NK-92 (cell line): ENCODE results near the gene NPR2.

Source experiments
- DNase-seq: peaks from one replicate; lab custom pipeline; 2025; ENCODE audit not compliant: unreplicated experiment; lab: John Stamatoyannopoulos, UW

NPR2 gene

DNA sequence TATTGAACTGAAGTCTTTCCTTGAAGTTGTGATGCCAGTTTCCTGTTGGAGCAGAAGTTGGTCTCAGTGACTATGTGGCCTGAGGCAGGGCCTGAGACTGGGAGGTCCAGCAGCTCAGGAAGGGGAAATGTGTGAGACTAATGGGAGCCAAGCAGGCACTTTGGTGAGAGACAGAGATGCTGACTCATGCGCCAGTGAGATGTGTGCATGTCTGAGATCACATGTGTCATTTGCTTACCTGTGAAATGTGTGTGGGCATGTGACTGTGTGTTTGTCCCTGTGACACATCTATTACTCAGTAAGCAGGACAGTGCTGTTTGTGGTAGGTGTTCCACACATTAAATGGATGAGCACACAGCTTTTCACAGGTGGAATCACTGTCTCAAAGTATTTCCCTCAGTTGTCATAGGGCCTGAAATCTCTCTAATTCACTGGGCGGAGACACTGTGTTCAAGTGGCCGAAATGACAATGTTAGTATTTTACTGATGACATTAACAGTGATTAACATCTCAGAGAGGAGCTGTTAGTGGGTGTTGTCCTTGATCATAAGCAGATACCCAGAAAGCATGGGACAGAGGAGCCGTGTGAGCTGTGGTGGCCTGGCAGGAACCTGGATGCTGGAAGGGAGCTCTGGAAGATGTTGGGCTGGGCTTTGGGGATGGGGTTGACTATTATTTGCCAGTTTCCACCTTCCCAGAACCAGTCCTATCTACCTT, 7.4 kb downstream of the NPR2 start:
- no peak for DNase-seq

DNA sequence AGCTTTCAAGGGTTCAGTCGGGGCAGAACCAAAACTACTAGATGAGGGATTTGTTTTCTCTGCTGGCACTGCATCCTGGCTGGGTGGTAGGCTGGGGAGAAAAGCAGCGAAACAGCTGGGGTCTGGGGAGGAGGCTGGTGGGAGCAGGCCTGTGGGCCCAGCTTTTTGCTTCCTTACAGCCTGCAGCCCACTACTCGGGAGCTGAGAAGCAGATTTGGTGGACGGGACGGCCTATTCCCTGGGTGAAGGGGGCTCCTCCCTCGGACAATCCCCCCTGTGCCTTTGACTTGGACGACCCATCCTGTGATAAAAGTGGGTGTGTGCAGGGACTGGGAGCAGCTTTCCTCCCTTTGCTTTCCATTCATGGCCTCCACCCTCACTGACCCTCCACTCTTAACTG, 9.1 kb downstream of the NPR2 start:
- no peak for DNase-seq

DNA sequence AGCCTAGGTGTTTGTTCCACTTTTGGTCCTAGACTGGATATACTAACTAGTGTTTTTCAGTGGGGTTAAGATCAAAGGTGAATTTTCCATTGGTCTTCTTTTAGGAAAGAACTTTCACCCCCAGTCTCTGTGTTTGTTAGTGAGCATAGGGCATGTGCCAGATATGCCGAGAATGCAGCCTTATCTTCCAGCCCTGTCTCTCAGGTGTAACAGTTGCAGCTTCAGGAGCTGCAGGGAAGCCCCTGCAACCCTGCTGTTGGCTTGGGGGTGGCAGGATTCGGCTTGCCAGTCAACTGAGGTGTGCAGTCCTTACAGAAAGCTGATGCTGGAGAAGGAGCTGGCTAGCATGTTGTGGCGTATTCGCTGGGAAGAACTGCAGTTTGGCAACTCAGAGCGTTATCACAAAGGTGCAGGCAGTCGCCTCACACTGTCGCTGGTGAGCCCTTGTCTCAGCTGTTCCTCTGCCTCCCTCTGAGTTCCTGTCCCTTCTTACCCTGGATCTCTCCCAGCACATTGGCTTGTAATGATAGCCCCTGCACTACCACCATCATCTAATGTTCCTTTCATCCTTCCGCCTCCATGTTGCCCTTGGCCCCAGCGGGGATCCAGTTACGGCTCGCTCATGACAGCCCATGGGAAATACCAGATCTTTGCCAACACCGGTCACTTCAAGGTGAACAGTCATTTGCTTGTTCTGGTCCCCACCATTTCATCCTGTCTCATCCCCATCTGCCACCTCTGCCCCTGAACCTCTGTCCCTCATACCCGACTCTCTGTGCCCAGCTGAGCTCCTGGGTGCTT, 10.1 kb downstream of the NPR2 start:
- DNase-seq = no peak

DNA sequence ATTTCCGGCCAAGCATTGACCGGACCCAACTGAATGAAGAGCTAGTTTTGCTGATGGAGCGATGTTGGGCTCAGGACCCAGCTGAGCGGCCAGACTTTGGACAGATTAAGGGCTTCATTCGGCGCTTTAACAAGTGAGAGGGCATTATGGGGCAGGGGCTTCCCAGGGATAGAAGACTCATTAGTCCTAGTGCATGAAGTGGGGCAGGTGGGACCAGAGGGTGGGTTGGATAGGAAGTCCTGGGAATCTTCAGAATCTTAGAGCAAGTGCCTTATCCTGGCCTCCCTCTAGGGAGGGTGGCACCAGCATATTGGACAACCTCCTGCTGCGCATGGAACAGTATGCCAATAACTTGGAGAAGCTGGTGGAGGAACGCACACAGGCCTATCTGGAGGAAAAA, 14.7 kb downstream of the NPR2 start:
- DNase-seq = no peak

DNA sequence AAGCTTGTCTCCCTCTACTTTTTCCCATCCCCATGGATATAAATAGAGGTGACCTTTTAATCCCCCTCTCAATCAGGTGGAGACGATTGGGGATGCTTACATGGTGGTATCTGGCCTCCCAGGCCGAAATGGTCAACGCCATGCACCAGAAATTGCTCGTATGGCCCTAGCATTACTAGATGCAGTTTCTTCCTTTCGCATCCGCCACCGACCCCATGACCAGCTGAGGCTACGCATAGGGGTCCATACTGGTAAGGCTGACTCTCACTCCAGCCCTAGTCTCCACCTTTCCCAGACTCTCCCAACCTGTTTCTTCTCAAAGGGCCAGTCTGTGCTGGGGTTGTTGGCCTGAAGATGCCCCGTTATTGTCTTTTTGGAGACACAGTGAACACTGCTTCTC, 17.0 kb downstream of the NPR2 start:
- DNase-seq = no peak

DNA sequence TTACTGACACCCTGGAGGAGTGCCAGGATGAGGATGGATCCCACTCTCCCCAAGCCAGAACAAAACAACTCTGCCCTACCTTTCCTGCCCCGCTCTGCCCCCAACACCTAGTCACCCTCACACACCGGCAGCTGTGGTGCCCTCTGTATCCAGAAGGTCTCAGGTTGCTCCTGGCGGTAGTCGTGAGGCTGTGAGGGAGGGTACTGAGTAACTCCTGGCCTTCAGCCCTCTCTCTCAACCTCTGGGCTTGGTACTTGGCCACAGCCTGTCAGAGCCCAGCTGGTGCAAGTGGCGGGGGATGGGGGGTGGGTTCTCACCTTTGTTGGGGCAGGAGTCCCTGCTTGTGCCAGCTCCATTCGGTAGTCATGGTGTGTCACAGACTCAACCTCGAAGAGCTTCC, 18.7 kb downstream of the NPR2 start:
- no peak for DNase-seq

DNA sequence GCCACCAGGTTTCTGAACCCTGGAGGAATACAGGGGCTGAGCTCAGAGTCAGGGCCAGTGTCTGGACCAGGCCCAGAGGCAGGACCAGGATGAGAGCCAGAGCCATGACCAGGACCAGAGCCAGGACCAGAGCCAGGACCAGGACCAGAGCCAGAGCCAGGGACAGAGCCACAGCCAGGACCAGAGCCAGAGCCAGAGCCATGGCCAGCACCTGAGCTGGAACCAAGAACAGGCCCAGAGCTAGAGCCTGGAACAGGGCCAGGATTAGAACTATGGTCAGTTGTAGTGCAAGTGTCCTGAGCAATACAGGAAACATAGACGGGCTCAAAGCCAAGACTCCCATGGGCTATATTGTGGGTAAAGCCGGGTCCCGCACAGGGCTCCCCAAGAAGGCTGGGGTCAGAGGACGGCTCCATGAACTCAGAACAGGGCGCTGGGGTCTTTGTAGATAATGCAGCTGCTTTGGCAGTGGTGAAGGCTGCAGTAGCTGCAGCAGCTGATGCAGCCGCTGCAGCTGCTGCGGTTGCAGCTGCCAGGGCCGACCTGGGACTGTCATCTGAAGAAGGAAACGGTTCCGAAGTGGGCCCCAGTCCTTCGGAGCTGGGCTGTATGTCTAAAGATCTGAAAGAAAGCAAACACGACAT, 20.1 kb downstream of the NPR2 start:
- no peak for DNase-seq

DNA sequence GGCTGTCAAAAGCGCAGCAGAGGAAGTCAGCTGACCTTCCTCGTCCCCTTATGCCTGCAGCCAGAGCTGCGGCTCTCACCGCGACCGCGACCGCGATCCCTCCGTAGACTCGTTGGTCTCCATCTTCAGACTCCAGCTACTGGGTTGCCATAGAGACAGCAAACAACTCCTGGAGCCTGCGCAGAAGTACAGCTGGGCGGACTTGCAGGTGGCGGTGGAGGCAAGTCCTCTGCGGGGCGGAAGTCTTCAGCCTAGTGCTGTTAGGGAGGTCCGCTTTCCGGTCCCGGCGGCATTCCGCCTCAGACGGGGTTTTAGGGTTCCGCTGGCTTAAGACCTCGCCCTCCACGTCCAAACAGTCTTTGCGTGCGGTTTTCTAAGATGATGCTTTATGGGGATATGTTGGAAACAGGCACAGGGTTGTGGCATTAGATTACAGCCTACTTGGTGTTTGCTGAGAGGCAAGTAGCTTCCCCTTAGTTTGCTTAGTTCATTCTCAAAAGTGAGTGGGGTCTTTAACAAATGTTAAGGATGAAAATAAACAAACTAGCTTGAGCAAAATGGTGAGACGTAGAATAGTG, 20.7 kb downstream of the NPR2 start, which contains the start of gene SPAG8:
Gene SPAG8 (minus strand): TSS at position 238 of the 578 bp plus-strand sequence. CDS start 115 bp downstream, at position 123.
- peak; percentile 89 for DNase-seq

DNA sequence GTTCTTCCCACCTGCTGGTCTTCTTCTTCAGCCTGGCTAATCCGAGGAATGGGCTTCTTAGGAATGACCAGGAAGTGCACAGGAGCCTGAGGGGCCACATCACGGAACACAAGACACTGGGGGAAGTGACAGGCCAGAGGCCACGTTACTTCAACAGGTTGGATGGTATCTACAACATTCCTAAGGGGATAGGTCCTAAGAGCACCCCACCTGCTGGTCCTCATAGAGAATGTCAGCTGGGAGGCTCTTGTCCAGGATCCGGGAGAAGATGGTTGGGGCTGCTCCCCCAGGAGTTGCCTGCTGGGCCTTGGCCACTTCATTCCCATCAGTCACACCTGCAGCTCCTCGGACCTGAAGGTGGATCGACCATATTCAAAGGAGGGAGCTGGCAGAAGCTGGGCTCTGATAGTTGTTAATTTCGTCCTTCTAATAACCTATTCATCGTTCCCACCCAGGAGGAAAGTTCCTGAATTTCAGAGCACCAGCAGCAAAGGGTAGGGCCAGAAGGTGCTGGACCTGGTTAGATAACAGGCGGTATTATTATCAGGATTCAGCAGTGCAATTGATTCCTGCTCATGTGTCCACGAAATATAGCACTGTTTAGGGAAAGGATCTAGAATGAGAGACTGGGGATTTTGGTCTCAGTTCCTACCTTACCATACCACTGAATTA, 22.2 kb downstream of the NPR2 start:
- no peak for DNase-seq

DNA sequence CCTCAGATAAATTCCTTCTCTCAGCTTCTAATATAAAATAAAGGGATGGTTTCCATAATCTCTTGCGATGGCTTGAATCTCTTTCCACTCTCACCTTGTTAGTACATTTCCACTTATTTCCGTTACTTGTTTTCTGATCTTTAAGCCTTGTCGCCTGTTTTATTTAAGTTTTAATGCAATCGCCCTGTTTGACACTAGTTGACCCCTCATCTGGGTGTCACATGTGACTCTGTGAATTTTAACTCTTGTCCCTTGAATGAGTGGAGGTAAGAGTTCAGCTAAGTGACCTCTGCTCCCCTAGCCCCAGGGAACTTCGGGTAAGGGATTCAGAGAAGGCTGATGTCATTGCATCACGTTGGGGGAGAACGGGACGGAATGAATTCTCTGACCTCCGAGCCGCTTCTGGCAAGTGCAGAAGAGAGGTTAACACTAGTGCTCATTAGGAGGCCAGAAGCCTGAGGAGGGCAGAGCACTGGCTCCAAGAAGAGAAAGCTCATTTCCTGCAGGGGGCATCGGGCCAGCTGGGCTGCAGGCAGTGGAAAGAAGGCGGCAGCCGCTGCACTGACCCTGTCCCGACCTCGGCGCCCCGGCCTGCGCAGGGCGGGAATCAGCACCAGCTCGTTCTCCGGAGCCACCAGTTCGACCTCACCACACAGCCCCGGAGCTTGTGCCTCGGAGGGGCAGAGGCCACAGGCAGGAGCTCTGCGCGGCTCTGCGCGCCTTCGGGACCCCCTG, 22.9 kb downstream of the NPR2 start:
- DNase-seq = no peak

DNA sequence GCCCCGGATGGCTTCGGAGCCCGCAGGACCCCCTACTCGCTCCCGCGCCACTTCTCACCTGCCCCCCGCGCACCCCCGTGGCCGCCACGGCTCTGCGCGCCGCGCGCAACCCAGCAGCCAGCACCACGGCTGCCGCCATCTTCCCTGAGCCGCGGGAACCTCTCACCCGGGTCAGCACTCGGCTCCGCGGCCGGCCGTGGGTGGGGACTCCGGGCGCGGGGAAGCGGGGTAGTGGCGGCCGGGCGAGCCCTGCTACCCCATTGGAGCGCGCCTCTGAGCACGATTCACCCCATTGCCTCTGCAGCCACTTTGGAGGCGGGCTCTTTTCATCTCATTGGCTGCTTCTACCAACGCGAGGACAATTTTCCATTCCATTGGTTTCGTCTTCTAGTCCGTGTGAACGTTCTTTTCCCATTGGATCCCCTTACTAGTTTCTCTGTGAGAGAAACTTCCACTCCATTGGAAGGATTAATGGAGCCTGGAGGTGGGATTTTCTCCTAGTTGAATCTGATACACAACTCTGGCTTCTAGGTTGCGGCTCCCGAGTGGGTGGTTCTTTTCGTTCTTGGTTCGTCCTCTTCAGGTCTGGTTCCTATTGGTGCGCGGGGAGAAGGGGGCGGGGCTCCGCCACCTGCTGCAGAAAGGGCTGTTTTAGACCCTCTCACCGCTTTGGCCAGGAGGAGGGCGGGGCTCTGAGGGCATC, 23.6 kb downstream of the NPR2 start, which contains the start of gene HINT2:
Gene HINT2 (minus strand): TSS at position 202 of the 703 bp plus-strand sequence. CDS start 63 bp downstream, at position 139.
- DNase-seq = peak; percentile 82

DNA sequence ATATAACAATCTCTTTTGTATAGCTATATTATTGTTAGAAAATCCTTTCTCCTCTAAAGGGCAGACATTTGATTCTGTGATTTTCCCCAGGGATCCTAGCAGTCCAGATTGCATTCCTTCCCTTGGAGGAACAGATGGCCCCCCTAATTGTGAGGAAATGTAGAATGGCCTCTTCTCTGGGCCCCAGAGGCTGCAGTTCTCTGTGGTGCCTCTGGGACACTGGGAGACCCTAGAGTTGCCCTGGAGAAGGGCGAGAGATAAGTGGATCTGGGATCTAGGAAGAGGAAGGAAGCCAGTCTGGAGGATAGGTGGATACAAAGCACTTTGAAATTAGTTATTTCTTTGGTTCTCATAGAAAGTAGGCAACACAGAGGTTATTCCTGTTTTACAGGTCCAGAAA, 25.3 kb downstream of the NPR2 start:
- DNase-seq = no peak

DNA sequence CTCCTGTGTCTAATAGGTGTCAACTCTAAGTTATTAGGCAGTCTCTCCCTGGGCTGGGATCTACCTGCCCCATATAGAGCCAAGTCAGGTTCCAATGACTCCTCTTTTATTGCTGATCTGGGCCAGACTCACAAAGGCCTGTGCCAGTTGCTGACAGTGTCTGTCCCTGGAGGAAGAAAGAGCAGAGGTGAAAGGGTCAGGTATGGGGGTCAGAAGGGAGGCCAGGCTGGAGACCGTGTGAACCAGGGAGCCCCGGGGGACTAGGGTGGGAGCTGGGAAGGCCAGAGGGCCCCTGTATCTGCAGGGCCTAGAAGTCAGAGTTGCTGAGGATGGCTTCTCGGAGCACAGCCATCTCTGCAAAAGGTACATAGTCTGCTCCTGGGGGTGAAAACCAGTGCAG, 26.9 kb downstream of the NPR2 start:
- DNase-seq = no peak

DNA sequence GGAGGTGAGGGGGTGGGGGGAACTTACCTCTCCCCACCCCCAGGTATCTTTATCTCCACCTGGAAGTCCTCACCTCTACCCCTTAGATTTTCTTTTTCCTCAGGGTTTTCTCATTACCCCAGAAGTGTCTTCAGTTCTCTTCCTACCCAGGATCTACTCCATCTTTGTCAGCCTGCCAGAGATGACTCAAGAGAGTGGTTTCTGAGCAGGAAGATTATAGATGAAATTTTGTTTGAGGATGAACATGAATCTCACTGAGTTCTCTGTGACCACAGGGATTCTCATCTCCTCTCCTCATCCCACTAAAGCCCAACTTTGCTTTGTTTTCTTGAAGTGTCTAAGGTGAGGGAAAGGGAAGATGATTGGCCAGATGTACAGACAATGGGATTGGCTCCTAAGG, 28.7 kb downstream of the NPR2 start:
- no peak for DNase-seq

DNA sequence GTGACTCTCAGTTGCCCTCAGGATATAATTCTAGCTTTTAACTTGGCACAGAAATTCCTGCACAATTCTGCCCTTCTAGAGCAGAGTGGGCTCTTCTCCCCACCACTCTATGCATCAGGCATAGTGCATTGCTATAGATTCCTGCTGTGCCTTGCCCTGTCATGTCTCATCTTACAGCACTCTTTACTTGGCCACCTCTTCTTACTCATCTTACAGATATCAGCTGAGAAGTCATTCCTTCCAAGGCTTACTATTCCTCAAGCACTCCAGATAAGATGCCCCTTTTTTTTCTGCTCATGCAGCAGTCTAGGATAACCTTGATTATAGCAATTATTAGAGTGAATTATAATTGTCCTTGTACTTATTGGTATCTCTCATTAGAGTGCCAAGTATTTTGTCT, 31.5 kb downstream of the NPR2 start:
- no peak for DNase-seq

DNA sequence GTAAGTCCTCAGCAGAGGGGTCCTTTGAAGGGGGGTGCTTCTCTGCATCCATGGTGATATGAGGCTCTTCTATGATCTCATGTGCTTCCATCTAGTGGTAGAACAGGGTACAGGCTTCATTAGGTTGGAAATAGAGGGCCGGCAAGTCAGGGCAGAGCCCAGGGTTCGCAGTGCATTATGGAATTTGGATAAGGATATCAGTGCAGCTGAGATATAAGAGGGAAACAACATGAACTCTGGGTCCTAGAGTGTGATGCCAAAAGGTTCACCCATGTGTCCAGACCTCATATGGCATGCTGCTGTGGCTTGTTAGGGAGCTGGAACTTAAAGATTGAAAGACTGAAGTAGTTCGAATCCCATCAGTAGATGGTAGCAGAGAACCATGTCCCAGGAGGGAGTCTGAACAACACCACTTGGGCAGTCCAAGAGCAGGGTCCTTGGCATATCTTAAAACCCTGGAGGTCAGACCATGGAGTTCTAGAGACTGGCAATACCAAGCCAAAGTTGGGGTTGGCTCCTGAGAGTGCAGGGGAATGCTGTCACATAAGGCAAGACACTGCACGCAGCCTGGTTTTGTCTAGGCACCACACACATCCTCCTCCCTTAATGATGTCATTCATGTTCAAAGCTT, 34.8 kb downstream of the NPR2 start:
- no peak for DNase-seq

DNA sequence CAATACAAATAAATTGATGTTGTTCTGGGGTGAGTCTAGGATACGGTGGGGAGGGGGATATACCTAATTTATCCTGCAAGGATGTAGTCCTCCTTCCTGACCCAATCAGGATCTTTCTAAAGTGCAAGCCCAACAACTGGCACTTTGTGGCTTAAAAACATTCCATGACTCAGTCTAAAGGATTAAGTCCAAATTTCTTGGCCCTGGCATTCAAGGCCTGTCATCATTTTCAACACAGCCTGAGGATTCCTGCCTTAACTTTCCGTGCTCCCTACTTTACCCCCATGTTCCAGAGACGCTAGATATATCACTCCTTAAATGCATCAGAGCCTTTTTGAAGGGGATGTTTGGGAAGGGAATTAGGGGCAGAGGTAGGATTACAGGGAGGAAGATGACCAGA, 36.1 kb downstream of the NPR2 start:
- DNase-seq = no peak

DNA sequence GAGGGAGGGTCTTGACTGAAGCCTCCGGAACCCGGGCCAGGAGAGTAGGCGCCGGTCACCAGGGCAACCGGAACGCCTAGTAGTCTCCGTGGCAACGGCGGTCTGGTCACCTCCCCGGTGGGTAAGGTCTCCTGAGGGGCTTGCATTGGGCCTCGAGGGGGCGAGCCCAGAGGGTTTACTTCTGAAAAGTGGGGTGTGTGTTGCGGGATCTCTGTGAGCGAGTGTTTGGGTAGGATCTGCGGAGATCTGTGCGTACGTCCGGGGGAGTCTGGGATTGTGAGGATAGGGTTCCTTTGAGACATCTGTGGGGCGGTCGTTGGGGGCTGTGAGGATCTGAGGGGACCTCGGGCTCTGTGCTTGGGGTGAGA, 37.3 kb downstream of the NPR2 start, which contains the start of gene FAM221B:
Gene FAM221B (minus strand): TSS at position 17 of the 368 bp plus-strand sequence. CDS start 2,571 bp downstream, outside the sequence.
- DNase-seq = no peak
